GM23338 (cell line): Measurements from ENCODE around the gene CASP8. TPM values are rescaled to one million over a fixed set of nuclear protein-coding genes. Genes with fewer than 3 reads are reported as not detected.

Source experiments
- ATAC-seq: fragments of 200-7000 bp; cut with Tn5 transposase; 3 replicates; pipeline ENCODE4 v1.9.1; 2020
- DNase-seq: peaks from one replicate; pipeline ENCODE4 v3.0.0-alpha.2; 2015; ENCODE audit warnings: low spot score
- H2AFZ ChIP-seq: fragments of 200-600 bp; sonication (generic); 2 replicates; pipeline ENCODE4 v1.8.0; 2016; ENCODE audit warnings: antibody characterized with exemption, mild to moderate bottlenecking, moderate library complexity
- H3F3A ChIP-seq: fragments of 200-600 bp; sonication (generic); replicated peaks from 2 replicates; pipeline ENCODE4 v1.8.0; 2017; ENCODE audit warnings: antibody characterized with exemption, mixed run types, low read depth
- H3K27ac ChIP-seq: fragments of 200-600 bp; sonication (generic); 2 replicates; pipeline ENCODE4 v1.6.1; 2016; ENCODE audit warnings: low read depth
- H3K27me3 ChIP-seq: fragments of 200-600 bp; sonication (generic); 2 replicates; pipeline ENCODE4 v1.8.0; 2016; ENCODE audit warnings: mild to moderate bottlenecking, mixed run types, moderate library complexity; ENCODE audit not compliant: insufficient read depth
- H3K36me3 ChIP-seq: fragments of 200-600 bp; sonication (generic); 2 replicates; pipeline ENCODE4 v1.8.0; 2016; ENCODE audit warnings: mild to moderate bottlenecking; ENCODE audit not compliant: insufficient read depth
- H3K4me1 ChIP-seq: fragments of 200-600 bp; sonication (generic); 2 replicates; pipeline ENCODE4 v1.8.0; 2016; ENCODE audit warnings: mild to moderate bottlenecking, moderate library complexity; ENCODE audit not compliant: insufficient read depth
- H3K4me2 ChIP-seq: fragments of 200-600 bp; sonication (generic); 2 replicates; pipeline ENCODE4 v1.7.1; 2017; ENCODE audit warnings: mixed run types
- H3K4me3 ChIP-seq: fragments of 200-600 bp; sonication (generic); 2 replicates; pipeline ENCODE4 v1.6.1; 2016; ENCODE audit warnings: mixed run types
- H3K79me2 ChIP-seq: fragments of 200-600 bp; sonication (generic); replicated peaks from 2 replicates; pipeline ENCODE4 v1.8.0; 2017; ENCODE audit warnings: mild to moderate bottlenecking; ENCODE audit not compliant: insufficient read depth
- H3K9me2 ChIP-seq: fragments of 200-600 bp; sonication (generic); 2 replicates; pipeline ENCODE4 v1.8.0; 2017; ENCODE audit not compliant: insufficient read depth
- H4K20me1 ChIP-seq: fragments of 200-600 bp; sonication (generic); replicated peaks from 2 replicates; pipeline ENCODE4 v1.8.0; 2017; ENCODE audit warnings: mild to moderate bottlenecking; ENCODE audit not compliant: insufficient read depth
- H3K27ac Mint-ChIP-seq: 2 replicates; pipeline ENCODE4 v1.8.0; 2020; ENCODE audit warnings: inconsistent platforms, mild to moderate bottlenecking, moderate library complexity, mixed read lengths
- H3K27me3 Mint-ChIP-seq: 3 replicates; pipeline ENCODE4 v1.8.0; 2022; ENCODE audit warnings: low read depth, mild to moderate bottlenecking, moderate library complexity, mixed read lengths, inconsistent platforms; ENCODE audit not compliant: insufficient read depth, poor library complexity
- H3K36me3 Mint-ChIP-seq: 3 replicates; pipeline ENCODE4 v1.8.0; 2021; ENCODE audit warnings: low read depth, mild to moderate bottlenecking, inconsistent platforms, moderate library complexity, mixed read lengths
- H3K4me1 Mint-ChIP-seq: 3 replicates; pipeline ENCODE4 v1.8.0; 2020; ENCODE audit warnings: mild to moderate bottlenecking, inconsistent platforms, mixed read lengths
- H3K4me3 Mint-ChIP-seq: 3 replicates; pipeline ENCODE4 v1.8.0; 2021; ENCODE audit warnings: moderate library complexity, mild to moderate bottlenecking, inconsistent platforms, mixed read lengths
- H3K9me3 Mint-ChIP-seq: 3 replicates; pipeline ENCODE4 v1.8.0; 2020; ENCODE audit warnings: moderate library complexity, mild to moderate bottlenecking, inconsistent platforms, mixed read lengths
- EZH2 ChIP-seq: fragments of 200-600 bp; sonication (generic); IDR thresholded peaks from one replicate; pipeline ENCODE4 v1.8.0; 2017; ENCODE audit warnings: antibody characterized with exemption, mild to moderate bottlenecking, low read depth; ENCODE audit not compliant: unreplicated experiment
- EZH2phosphoT487 ChIP-seq: fragments of 200-600 bp; sonication (generic); IDR thresholded peaks from one replicate; pipeline ENCODE4 v1.8.1; 2018; ENCODE audit warnings: antibody characterized with exemption; ENCODE audit not compliant: unreplicated experiment
- JUNB ChIP-seq: IDR thresholded peaks from one replicate; pipeline ENCODE4 v1.6.1; 2016; ENCODE audit warnings: antibody characterized with exemption; ENCODE audit not compliant: unreplicated experiment
- POLR2AphosphoS5 ChIP-seq: IDR thresholded peaks from 2 replicates; pipeline ENCODE4 v1.6.1; 2016; ENCODE audit warnings: antibody characterized with exemption, low read depth
- ZNF114 ChIP-seq: fragments of 250-450 bp; sonication (Bioruptor Pico); IDR thresholded peaks from 2 replicates; pipeline ENCODE4 v1.5.0; 2020; ENCODE audit warnings: mild to moderate bottlenecking, moderate library complexity
- ZNF331 ChIP-seq: fragments of 250-450 bp; sonication (Bioruptor Pico); IDR thresholded peaks from 2 replicates; pipeline ENCODE4 v1.5.0; 2020; ENCODE audit warnings: low read depth, mild to moderate bottlenecking, moderate library complexity
- polyA plus RNA-seq: library from polyadenylated mRNA; unstranded; fragments of >200 nt; fragmentation: Nextera tagmentation; extraction: Ambion mirVana; gene quantifications from 2 replicates; pipeline ENCODE4 v1.2.1, GENCODE V29; 2016
- total RNA-seq: library from RNA; depleted of rRNA; stranded (reverse); fragments of >200 nt; shearing (Covaris generic); gene quantifications from 2 replicates; pipeline ENCODE4 v1.2.3, GENCODE V29; 2014
- TF ChIP-seq, protein P1 (sequence below): fragments of 250-450 bp; sonication (Bioruptor Pico); IDR thresholded peaks from 2 replicates; pipeline ENCODE4 v1.5.0; 2020; ENCODE audit warnings: mild to moderate bottlenecking, moderate library complexity
- TF ChIP-seq, protein P2 (sequence below), 2 experiments: fragments of 200-600 bp in 1 of 2; sonication (generic) in 1 of 2; conservative IDR thresholded peaks; 2 replicates each; pipeline versions ENCODE4 v1.5.1 to v1.6.1; 2016 to 2017; ENCODE audit warnings: antibody characterized with exemption in 2 of 2, low read depth in 2 of 2, mild to moderate bottlenecking in 2 of 2, moderate library complexity in 1 of 2

The CASP8 gene
- total and polyA plus RNA-seq, 2 experiments from 2014 or later = 2.3 to 3.6 TPM

DNA sequence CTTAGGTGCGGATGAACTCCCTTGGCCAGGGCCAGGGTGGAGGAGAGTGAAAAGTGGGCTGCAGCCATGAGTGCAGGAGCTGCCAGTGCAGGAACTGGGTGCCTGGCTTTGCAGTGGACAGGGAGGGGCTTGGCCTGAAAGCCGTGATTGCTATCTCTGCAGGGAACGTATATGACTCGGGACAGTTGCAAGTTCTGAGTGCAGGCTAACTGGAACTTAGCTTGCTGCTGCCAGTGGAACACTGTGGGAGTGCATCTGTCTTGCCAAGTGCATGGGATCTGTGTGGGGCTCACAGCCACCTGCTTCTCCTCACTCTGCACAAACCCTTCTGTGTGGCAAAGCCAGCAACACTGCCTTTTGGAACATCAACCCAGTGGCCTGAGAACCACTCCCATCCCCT is 59.9 kb downstream of the CASP8 start:
- no peak overlapping the region for H3K27ac Mint-ChIP-seq
- Histone ChIP-seq H3K27ac (no peak overlapping the region), H2AFZ (no peak overlapping the region), H3K4me3 (no peak overlapping the region), H3F3A (no peaks in the 10 kb centered on the region), H3K4me1 (no peaks in the 10 kb centered on the region), H3K36me3 (no peaks in the 10 kb centered on the region), H4K20me1 (no peaks in the 10 kb centered on the region), H3K27me3 (no peaks in the 10 kb centered on the region), H3K79me2 (no peaks in the 10 kb centered on the region), H3K9me2 (no peaks in the 10 kb centered on the region), H3K4me2 (no peak overlapping the region)
- no peak for DNase-seq
- H3K4me3 Mint-ChIP-seq = no peak overlapping the region
- H3K9me3 Mint-ChIP-seq = peaks cover 15% of the 10 kb centered on the region; the same call in 2 of the 3 replicates
- no peaks in the 10 kb centered on the region for H3K4me1 Mint-ChIP-seq
- no peak for ATAC-seq
- peaks cover 7% of the 10 kb centered on the region; the same call in 1 of the 3 replicates for H3K36me3 Mint-ChIP-seq
- peaks cover 12% of the 10 kb centered on the region for H3K27me3 Mint-ChIP-seq
- TF ChIP-seq, protein P1, sequence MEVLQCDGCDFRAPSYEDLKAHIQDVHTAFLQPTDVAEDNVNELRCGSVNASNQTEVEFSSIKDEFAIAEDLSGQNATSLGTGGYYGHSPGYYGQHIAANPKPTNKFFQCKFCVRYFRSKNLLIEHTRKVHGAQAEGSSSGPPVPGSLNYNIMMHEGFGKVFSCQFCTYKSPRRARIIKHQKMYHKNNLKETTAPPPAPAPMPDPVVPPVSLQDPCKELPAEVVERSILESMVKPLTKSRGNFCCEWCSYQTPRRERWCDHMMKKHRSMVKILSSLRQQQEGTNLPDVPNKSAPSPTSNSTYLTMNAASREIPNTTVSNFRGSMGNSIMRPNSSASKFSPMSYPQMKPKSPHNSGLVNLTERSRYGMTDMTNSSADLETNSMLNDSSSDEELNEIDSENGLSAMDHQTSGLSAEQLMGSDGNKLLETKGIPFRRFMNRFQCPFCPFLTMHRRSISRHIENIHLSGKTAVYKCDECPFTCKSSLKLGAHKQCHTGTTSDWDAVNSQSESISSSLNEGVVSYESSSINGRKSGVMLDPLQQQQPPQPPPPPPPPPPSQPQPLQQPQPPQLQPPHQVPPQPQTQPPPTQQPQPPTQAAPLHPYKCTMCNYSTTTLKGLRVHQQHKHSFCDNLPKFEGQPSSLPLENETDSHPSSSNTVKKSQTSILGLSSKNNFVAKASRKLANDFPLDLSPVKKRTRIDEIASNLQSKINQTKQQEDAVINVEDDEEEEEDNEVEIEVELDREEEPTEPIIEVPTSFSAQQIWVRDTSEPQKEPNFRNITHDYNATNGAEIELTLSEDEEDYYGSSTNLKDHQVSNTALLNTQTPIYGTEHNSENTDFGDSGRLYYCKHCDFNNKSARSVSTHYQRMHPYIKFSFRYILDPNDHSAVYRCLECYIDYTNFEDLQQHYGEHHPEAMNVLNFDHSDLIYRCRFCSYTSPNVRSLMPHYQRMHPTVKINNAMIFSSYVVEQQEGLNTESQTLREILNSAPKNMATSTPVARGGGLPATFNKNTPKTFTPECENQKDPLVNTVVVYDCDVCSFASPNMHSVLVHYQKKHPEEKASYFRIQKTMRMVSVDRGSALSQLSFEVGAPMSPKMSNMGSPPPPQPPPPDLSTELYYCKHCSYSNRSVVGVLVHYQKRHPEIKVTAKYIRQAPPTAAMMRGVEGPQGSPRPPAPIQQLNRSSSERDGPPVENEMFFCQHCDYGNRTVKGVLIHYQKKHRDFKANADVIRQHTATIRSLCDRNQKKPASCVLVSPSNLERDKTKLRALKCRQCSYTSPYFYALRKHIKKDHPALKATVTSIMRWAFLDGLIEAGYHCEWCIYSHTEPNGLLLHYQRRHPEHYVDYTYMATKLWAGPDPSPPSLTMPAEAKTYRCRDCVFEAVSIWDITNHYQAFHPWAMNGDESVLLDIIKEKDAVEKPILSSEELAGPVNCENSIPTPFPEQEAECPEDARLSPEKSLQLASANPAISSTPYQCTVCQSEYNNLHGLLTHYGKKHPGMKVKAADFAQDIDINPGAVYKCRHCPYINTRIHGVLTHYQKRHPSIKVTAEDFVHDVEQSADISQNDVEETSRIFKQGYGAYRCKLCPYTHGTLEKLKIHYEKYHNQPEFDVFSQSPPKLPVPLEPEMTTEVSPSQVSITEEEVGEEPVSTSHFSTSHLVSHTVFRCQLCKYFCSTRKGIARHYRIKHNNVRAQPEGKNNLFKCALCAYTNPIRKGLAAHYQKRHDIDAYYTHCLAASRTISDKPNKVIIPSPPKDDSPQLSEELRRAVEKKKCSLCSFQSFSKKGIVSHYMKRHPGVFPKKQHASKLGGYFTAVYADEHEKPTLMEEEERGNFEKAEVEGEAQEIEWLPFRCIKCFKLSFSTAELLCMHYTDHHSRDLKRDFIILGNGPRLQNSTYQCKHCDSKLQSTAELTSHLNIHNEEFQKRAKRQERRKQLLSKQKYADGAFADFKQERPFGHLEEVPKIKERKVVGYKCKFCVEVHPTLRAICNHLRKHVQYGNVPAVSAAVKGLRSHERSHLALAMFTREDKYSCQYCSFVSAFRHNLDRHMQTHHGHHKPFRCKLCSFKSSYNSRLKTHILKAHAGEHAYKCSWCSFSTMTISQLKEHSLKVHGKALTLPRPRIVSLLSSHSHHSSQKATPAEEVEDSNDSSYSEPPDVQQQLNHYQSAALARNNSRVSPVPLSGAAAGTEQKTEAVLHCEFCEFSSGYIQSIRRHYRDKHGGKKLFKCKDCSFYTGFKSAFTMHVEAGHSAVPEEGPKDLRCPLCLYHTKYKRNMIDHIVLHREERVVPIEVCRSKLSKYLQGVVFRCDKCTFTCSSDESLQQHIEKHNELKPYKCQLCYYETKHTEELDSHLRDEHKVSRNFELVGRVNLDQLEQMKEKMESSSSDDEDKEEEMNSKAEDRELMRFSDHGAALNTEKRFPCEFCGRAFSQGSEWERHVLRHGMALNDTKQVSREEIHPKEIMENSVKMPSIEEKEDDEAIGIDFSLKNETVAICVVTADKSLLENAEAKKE = no peak
- TF ChIP-seq ZNF114 (CRISPR knock-in tag) (no peak), EZH2phosphoT487 (no peak), JUNB (no peak), POLR2AphosphoS5 (no peak), EZH2 (no peak)

DNA sequence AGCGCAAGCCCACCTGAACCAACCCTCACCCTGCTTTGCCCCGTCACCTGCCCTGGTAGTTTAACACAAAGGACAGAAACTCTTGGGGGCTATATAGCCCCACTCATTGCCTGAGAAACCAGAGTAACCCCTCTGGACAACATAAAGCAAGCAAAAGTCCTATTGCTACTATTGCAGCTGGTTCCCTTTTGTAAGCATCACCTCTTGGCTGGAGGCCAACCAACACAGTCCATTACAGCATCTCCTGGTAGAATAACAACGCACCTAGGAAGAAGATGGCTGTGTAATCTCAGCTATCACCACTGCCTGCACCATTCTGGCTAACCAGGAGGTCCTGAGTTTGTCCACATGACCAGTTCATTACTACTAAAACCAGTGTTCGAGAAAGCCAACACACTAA is 60.4 kb downstream of the CASP8 start:
- Mint-ChIP-seq H3K4me3 (no peak overlapping the region), H3K36me3 (peaks cover 7% of the 10 kb centered on the region; the same call in 1 of the 3 replicates), H3K9me3 (peaks cover 15% of the 10 kb centered on the region; the same call in 2 of the 3 replicates), H3K27ac (no peak overlapping the region), H3K27me3 (peaks cover 12% of the 10 kb centered on the region), H3K4me1 (no peaks in the 10 kb centered on the region)
- DNase-seq (no peak), ATAC-seq (no peak)
- no peaks in the 10 kb centered on the region for H3F3A ChIP-seq
- no peak overlapping the region for H3K4me2 ChIP-seq
- H3K27ac ChIP-seq = no peak overlapping the region
- H3K79me2 ChIP-seq = no peaks in the 10 kb centered on the region
- no peaks in the 10 kb centered on the region for H3K4me1 ChIP-seq
- H3K9me2 ChIP-seq = no peaks in the 10 kb centered on the region
- H3K36me3 ChIP-seq = no peaks in the 10 kb centered on the region
- no peaks in the 10 kb centered on the region for H4K20me1 ChIP-seq
- H3K4me3 ChIP-seq = no peak overlapping the region
- no peak overlapping the region for H2AFZ ChIP-seq
- H3K27me3 ChIP-seq = no peaks in the 10 kb centered on the region
- TF ChIP-seq ZNF114 (CRISPR knock-in tag) (no peak), ZNF331 (CRISPR knock-in tag) (no peak)
- TF ChIP-seq, protein P2, sequence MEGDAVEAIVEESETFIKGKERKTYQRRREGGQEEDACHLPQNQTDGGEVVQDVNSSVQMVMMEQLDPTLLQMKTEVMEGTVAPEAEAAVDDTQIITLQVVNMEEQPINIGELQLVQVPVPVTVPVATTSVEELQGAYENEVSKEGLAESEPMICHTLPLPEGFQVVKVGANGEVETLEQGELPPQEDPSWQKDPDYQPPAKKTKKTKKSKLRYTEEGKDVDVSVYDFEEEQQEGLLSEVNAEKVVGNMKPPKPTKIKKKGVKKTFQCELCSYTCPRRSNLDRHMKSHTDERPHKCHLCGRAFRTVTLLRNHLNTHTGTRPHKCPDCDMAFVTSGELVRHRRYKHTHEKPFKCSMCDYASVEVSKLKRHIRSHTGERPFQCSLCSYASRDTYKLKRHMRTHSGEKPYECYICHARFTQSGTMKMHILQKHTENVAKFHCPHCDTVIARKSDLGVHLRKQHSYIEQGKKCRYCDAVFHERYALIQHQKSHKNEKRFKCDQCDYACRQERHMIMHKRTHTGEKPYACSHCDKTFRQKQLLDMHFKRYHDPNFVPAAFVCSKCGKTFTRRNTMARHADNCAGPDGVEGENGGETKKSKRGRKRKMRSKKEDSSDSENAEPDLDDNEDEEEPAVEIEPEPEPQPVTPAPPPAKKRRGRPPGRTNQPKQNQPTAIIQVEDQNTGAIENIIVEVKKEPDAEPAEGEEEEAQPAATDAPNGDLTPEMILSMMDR (conservative IDR thresholded peaks at IDR 0.05; ENCODE audit: low read depth in 2 of 2) = no peak
